T-helper 9 cell (primary cell): ENCODE measurements around the gene APOE.
"Not testable (repeated sequence)": the region's sequence is repeated elsewhere in the genome, so short reads cannot be mapped to it uniquely, and the experiment has no call there.

Experiments used
- DNase-seq: peaks from one replicate; pipeline ENCODE4 v3.0.0-alpha.2; 2020
- total RNA-seq, 2 donors: gene quantifications; one replicate each; lab custom pipeline; 2026; lab: John Stamatoyannopoulos, UW

Gene APOE
- total RNA-seq: 1.2 to 1.9 reads per million in 2 donors

GRCh38 chr19:44905437-44906160 lies at the start of gene APOE:
TSS of gene APOE (plus strand) at chr19:44905796. CDS start at chr19:44906625, 829 bp downstream.
- DNase-seq: no peak

- no peak for DNase-seq
These were observed 49.0 kb upstream of the APOE start for GRCh38 chr19:44856421-44857083.

- no peak for DNase-seq
These were observed 47.8 kb upstream of the APOE start for GRCh38 chr19:44857837-44858236.

- not testable (repeated sequence) for DNase-seq
These were observed 44.0 kb upstream of the APOE start for GRCh38 chr19:44861576-44861975.

GRCh38 chr19:44863990-44864389 lies 41.6 kb upstream of the APOE start:
- no peak for DNase-seq

GRCh38 chr19:44865196-44865767 lies 40.3 kb upstream of the APOE start:
- DNase-seq: no peak

- DNase-seq: no peak
These were observed 38.9 kb upstream of the APOE start for GRCh38 chr19:44866664-44867063.

- DNase-seq: no peak
These were observed 38.0 kb upstream of the APOE start for GRCh38 chr19:44867578-44867977.

- DNase-seq: no peak
These were observed 35.7 kb upstream of the APOE start for GRCh38 chr19:44869733-44870470.

GRCh38 chr19:44871809-44872208 lies 33.8 kb upstream of the APOE start:
- DNase-seq: no peak

- DNase-seq: no peak
These were observed 32.9 kb upstream of the APOE start for GRCh38 chr19:44872661-44873060.

GRCh38 chr19:44874317-44874716 lies 31.3 kb upstream of the APOE start:
- DNase-seq: no peak

GRCh38 chr19:44875666-44876451 lies 29.7 kb upstream of the APOE start:
- DNase-seq: no peak

GRCh38 chr19:44876930-44877535 lies 28.6 kb upstream of the APOE start:
- DNase-seq: no peak

- no peak for DNase-seq
These were observed 27.3 kb upstream of the APOE start for GRCh38 chr19:44878120-44878865.

- no peak for DNase-seq
These were observed 26.1 kb upstream of the APOE start for GRCh38 chr19:44879309-44880065.

GRCh38 chr19:44882063-44882462 lies 23.5 kb upstream of the APOE start:
- DNase-seq: no peak

- DNase-seq: not testable (repeated sequence)
These were observed 22.8 kb upstream of the APOE start for GRCh38 chr19:44882619-44883397.

GRCh38 chr19:44883922-44884321 lies 21.7 kb upstream of the APOE start:
- DNase-seq: no peak

GRCh38 chr19:44884566-44884965 lies 21.0 kb upstream of the APOE start:
- DNase-seq: no peak
